ENCODE results near the gene ATXN10. TPM values are rescaled to one million over a fixed set of nuclear protein-coding genes. Genes with fewer than 3 reads are reported as not detected.

ATXN10 gene
- total and polyA plus RNA-seq, 2 of the 13 experiments (the other 11 are each of a cell fraction or from before 2014, with no cell fraction given): 60.1 to 194 TPM

DNA sequence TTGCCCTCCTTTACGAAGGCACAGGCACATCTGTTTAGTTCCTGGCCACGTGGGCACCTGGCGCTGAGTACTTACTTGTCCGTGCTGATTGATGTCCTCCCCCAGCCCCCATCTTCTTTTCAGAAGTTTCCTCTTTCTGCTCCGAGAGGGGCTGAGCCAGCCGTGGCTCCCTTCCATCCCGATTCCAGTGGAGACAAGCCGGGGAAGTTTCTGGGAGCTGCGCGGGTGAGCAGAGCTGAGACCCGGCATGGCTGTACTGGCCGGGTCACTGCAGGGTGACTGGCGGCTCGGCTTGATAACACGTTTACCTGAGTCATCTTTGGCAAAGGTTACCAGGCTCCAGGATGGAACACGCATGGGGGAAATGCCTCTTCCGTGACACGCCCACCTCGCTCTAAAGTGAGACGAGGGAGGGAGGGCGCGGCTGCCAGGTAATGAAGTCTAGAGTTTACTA lies 45.4 kb upstream of the ATXN10 start (continued):
- TF ChIP-seq, protein P1, sequence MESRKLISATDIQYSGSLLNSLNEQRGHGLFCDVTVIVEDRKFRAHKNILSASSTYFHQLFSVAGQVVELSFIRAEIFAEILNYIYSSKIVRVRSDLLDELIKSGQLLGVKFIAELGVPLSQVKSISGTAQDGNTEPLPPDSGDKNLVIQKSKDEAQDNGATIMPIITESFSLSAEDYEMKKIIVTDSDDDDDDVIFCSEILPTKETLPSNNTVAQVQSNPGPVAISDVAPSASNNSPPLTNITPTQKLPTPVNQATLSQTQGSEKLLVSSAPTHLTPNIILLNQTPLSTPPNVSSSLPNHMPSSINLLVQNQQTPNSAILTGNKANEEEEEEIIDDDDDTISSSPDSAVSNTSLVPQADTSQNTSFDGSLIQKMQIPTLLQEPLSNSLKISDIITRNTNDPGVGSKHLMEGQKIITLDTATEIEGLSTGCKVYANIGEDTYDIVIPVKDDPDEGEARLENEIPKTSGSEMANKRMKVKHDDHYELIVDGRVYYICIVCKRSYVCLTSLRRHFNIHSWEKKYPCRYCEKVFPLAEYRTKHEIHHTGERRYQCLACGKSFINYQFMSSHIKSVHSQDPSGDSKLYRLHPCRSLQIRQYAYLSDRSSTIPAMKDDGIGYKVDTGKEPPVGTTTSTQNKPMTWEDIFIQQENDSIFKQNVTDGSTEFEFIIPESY (CRISPR knock-in tag; IDR thresholded peaks at IDR 0.05): peak; percentile 44; the same call in 1 of the 2 replicates
- TF ChIP-seq RXRB (CRISPR knock-in tag; IDR thresholded peaks at IDR 0.05; ENCODE audit: borderline replicate concordance) (peak; percentile 40; the same call in 1 of the 2 replicates), ZNF282 (IDR thresholded peaks at IDR 0.05; ENCODE audit: partially characterized antibody) (no peak), REL (CRISPR knock-in tag; conservative IDR thresholded peaks at IDR 0.05) (no peak), THYN1 (CRISPR knock-in tag; IDR thresholded peaks at IDR 0.05; ENCODE audit: borderline replicate concordance, low read depth) (no peak), SMAD9 (CRISPR knock-in tag; IDR thresholded peaks at IDR 0.05) (no peak), ZNF468 (CRISPR knock-in tag; IDR thresholded peaks at IDR 0.05) (no peak), MAFF (IDR thresholded peaks at IDR 0.05; ENCODE audit: low read depth, low read length) (0 out of 2 replicates have a peak, but pooled peaks have one; percentile 4), RARA (CRISPR knock-in tag; IDR thresholded peaks at IDR 0.05) (peak; percentile 81)
- TF ChIP-seq, protein P2, sequence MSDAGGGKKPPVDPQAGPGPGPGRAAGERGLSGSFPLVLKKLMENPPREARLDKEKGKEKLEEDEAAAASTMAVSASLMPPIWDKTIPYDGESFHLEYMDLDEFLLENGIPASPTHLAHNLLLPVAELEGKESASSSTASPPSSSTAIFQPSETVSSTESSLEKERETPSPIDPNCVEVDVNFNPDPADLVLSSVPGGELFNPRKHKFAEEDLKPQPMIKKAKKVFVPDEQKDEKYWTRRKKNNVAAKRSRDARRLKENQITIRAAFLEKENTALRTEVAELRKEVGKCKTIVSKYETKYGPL (CRISPR knock-in tag; IDR thresholded peaks at IDR 0.05): no peak
- TF ChIP-seq, protein P3, sequence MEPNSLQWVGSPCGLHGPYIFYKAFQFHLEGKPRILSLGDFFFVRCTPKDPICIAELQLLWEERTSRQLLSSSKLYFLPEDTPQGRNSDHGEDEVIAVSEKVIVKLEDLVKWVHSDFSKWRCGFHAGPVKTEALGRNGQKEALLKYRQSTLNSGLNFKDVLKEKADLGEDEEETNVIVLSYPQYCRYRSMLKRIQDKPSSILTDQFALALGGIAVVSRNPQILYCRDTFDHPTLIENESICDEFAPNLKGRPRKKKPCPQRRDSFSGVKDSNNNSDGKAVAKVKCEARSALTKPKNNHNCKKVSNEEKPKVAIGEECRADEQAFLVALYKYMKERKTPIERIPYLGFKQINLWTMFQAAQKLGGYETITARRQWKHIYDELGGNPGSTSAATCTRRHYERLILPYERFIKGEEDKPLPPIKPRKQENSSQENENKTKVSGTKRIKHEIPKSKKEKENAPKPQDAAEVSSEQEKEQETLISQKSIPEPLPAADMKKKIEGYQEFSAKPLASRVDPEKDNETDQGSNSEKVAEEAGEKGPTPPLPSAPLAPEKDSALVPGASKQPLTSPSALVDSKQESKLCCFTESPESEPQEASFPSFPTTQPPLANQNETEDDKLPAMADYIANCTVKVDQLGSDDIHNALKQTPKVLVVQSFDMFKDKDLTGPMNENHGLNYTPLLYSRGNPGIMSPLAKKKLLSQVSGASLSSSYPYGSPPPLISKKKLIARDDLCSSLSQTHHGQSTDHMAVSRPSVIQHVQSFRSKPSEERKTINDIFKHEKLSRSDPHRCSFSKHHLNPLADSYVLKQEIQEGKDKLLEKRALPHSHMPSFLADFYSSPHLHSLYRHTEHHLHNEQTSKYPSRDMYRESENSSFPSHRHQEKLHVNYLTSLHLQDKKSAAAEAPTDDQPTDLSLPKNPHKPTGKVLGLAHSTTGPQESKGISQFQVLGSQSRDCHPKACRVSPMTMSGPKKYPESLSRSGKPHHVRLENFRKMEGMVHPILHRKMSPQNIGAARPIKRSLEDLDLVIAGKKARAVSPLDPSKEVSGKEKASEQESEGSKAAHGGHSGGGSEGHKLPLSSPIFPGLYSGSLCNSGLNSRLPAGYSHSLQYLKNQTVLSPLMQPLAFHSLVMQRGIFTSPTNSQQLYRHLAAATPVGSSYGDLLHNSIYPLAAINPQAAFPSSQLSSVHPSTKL (CRISPR knock-in tag; IDR thresholded peaks at IDR 0.05): 0 out of 2 replicates have a peak, but pooled peaks have one; percentile 8
- TF ChIP-seq, protein P4, sequence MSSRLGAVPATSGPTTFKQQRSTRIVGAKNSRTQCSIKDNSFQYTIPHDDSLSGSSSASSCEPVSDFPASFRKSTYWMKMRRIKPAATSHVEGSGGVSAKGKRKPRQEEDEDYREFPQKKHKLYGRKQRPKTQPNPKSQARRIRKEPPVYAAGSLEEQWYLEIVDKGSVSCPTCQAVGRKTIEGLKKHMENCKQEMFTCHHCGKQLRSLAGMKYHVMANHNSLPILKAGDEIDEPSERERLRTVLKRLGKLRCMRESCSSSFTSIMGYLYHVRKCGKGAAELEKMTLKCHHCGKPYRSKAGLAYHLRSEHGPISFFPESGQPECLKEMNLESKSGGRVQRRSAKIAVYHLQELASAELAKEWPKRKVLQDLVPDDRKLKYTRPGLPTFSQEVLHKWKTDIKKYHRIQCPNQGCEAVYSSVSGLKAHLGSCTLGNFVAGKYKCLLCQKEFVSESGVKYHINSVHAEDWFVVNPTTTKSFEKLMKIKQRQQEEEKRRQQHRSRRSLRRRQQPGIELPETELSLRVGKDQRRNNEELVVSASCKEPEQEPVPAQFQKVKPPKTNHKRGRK (CRISPR knock-in tag; IDR thresholded peaks at IDR 0.05): no peak
- TF ChIP-seq, protein P5, sequence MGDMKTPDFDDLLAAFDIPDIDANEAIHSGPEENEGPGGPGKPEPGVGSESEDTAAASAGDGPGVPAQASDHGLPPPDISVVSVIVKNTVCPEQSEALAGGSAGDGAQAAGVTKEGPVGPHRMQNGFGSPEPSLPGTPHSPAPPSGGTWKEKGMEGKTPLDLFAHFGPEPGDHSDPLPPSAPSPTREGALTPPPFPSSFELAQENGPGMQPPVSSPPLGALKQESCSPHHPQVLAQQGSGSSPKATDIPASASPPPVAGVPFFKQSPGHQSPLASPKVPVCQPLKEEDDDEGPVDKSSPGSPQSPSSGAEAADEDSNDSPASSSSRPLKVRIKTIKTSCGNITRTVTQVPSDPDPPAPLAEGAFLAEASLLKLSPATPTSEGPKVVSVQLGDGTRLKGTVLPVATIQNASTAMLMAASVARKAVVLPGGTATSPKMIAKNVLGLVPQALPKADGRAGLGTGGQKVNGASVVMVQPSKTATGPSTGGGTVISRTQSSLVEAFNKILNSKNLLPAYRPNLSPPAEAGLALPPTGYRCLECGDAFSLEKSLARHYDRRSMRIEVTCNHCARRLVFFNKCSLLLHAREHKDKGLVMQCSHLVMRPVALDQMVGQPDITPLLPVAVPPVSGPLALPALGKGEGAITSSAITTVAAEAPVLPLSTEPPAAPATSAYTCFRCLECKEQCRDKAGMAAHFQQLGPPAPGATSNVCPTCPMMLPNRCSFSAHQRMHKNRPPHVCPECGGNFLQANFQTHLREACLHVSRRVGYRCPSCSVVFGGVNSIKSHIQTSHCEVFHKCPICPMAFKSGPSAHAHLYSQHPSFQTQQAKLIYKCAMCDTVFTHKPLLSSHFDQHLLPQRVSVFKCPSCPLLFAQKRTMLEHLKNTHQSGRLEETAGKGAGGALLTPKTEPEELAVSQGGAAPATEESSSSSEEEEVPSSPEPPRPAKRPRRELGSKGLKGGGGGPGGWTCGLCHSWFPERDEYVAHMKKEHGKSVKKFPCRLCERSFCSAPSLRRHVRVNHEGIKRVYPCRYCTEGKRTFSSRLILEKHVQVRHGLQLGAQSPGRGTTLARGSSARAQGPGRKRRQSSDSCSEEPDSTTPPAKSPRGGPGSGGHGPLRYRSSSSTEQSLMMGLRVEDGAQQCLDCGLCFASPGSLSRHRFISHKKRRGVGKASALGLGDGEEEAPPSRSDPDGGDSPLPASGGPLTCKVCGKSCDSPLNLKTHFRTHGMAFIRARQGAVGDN (CRISPR knock-in tag; IDR thresholded peaks at IDR 0.05): peak; percentile 52

Data from HepG2 (cell line).